ENCODE measurements around the gene SYT8. TPM values are rescaled to one million over a fixed set of nuclear protein-coding genes. Genes with fewer than 3 reads are reported as not detected.

The SYT8 gene
- total RNA-seq, 1 donor from 2014 or later = 6.7 TPM

DNA sequence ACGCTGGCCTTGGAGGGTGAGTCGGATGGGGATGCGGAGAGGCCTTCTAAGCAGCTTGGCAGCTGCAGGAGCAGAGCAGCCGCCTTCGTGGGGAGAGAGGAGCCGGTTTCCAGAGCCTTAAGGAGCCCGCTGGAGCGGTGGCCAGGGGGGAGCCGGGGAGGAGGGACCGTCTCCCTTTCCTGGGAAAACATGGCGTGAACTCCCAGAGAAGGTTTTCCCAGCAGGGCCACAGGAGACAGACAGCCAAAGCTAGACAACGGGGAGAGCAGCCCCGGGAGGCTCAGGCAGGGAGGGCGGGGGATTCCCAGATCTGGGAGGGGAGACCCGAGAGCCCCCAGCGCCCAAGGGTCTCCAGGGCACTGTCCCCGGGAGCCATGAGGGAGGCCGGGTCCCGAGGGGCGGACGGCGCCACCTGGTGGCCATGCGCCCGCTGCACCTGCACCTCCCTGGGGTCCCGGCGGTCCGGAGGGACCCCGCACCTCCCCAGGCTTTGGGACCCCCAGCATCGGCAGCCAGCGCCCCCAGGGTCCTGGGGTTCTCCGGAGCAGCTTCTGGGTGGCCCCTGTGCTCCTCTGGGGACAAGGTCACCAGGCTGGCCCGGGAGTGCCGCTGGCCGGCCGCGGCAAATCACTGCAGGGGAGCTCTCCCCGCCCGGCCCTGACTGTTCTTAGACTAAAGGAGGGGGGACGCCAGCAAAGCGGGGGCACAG, 2.4 kb upstream of the SYT8 start:
- DNase-seq = no peak

DNA sequence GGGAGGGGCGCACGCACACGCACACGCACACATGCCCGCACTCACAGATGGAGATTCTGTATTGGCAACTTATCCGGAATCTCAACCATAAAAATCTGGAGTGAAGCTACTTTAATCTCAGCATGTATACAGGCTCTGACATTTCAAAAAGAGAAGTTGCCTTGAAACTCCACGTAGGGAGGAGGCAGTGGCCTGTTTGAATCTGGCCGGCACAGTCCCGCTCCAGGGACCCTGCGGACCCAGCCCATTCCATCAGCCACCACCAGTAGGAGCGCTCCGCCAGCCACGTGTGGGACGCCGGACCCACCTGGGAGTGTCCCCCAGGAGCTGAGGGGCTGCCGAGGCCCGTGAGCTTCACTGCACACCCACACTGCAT, 1.9 kb upstream of the SYT8 start:
- no peak for DNase-seq

DNA sequence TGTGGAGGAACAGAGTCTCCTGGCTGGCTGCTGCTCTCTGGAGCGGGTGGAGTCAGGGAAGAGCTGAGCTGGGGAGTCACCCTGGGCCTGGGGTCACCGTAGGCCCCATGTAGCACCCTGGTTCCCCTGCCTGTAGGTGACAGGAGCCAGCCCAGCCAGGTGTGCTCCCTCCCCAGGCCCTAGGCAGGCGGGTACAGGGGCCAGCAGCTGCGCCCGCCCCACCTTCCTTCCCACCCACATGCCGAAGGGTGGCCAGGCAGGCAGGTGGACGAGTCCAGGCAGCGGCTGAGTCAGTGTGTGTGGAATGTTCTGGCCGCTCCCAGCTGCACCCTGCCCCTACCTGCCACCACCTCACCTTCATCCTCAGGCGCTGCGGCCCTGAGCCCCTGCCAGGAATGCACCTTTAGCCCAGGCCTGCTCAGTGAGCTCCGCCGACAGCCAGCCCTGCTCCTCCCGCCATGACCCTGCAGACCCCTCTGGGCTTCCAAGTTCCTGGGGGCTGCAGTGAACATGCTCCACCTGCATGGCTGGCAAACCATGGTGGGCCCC, 654 bp upstream of the SYT8 start:
- DNase-seq = no peak

DNA sequence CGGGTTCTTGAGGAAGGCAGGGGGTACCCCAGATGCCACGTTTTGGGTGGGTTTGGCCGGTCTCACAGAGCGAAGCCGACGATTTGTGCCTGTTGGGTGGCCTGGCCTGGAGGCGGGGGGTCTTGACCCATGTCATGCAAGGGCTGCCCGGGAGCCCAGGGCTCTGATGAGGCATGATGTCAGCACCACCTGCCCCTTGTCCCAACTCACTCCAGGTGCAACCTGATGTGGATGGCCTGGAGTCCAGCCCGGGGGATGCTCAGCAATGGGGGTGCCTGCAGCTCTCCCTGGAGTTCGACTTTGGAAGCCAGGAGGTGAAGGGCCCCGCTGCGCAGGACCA, 851 bp downstream of the SYT8 start:
- no peak for DNase-seq

DNA sequence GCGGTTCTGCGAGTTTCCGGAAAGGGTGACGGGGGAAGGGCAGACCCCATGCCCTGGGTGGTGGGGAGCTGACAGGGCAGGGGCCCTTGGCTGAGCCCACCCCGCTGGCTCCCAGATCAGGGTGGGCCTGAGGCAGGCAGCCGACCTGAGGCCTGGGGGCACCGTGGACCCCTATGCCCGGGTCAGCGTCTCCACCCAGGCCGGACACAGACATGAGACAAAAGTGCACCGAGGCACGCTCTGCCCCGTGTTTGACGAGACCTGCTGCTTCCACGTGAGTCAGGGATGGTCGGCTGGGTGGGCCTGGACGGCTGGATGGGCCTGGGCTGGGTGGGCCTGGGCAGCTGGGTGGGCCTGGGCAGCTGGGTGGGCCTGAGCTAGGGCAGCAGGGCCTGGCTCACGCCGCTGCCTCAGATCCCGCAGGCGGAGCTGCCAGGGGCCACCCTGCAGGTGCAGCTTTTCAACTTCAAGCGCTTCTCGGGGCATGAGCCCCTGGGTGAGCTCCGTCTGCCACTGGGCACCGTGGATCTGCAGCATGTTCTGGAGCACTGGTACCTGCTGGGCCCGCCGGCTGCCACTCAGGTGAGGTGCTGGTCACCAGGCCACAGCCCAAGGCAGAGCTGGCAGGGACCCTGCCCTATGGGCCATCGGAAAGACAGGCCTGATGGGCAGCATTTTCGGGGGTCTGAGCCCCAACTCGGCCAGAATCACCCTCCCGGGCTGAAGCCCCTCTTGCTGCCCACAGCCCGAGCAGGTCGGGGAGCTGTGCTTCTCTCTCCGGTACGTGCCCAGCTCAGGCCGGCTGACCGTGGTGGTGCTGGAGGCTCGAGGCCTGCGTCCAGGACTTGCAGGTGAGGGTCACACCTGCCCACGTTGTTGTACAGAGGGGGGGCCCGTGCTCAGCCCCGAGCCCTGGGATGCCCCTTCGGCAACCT, 1.5 kb downstream of the SYT8 start:
- DNase-seq = no peak

DNA sequence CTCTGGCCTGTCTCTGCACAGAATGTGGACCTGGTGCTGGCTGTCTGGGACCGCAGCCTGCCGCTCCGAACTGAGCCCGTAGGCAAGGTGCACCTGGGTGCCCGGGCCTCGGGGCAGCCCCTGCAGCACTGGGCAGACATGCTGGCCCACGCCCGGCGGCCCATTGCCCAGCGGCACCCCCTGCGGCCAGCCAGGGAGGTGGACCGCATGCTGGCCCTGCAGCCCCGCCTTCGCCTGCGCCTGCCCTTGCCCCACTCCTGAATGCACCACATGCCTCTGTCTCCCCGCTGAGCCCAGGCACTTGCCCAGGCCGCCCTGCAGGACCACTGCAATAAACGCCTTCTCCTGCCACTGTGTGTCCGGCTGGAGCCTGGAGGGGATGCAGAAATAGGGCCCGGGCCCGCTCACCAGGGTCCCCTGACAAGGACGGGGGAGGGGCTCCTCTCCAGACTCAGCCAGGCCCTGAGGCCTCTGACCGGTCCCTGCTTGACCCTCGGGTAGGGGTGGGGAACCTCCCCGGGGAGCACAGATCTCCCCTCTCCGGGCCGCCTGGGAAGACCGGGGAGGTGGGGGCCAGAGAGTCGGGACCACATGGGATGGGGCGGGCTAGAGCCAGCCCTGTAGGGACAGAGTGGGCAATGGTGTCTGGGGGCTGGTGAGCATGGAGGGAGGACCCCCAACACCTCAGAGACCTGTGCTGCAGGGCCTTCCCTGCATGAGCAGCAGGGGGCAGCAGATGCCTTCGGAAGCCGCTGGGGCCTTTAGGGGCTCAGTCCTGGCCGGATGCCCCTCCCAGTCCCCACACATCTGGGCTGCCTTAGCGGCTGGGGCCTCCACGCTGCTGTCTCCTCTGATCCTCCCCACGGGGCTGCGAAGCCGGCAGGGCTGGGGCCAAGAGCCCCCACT, 2.6 kb downstream of the SYT8 start:
- peak; percentile 82 for DNase-seq

DNA sequence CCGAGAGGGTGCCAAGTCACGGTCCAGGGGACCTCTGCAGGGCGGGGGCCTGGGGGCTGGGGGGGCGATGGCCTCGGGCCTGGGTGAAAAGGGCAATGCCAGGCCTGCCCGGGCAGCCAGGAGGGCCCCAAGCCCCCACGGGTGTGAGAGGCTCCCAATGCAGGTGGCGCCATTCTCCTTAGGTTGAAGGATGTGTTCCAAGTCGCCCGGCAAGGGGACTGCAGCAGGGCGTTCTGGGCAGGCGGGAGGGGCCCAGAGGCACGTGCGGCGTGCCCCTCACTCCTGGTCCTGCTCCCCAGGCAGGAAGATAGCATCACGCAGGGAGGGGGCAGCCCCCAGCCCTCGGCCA, 3.3 kb downstream of the SYT8 start:
- no peak for DNase-seq

DNA sequence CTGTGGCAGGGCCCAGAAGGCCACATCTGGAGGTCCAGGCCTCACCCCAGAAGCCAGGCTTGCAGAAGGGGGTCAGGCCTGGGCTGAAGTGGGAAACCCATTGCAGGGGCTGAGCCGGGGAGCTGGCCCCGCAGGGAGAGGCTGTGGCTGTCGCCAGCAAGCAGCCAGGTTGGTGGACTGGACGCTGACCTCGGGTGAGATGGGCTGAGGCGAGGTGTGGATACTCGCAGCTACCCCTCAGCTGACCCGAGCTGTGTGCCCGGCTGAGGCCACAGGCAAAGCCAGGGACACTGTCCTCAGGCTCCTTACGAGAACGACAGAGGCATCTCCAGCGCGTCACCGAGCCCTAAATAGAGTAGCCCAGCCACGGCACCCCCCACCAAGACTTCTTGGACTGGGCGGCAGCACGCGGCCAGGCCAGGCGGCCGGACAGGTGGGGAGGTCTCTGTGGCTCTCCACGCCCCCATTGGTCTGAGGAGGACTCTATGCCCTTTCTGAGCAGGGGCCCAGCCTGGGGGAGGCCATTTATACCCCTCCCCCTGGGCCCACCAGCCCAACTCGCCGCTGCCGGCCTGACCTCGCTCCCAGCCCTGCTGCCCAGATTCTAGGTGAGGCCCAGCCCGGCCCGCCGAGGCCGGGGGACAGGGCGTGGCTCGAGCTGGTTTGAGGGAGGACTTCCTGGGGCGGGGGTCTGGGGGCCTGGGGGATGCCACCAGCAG, 3.8 kb downstream of the SYT8 start, which contains the start of gene TNNI2:
Gene TNNI2, plus strand, starts transcription at position 556 of the 719 bp plus-strand sequence. CDS start 716 bp downstream, outside the sequence.
- DNase-seq = no peak

DNA sequence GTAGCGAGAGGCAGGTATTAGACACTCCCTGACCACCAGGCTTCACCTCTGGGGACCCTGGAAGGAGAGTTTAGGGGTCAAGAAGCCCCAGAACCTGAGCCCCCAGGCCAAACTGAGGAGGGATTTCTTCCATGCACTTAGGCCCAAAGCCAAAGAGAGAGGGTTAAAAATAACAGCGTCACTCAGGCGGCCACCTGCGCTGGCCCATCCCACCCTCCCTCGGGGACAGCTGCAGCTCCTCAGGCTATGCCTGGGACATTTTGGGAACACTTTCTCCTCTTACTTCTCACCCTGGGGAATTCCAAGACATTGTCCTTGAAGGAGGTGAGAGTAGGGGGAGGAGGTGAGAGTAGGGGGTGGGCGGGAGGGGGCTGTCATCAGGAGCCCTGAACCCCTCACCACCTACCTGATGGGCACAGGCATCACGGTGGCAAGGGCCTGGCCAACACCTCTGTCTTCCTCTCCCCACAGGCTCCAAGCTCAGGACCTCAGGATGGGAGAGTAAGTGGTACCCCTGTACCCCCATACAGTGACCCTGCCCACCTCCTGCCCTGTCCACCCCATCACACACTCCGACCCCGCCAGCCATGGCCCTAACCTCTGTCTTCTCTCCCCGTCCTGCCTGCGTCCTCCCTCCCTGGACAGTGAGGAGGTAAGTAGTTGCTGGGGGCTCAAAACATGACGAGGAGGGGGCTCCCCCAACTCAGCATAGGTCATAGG, 4.6 kb downstream of the SYT8 start:
- no peak for DNase-seq

DNA sequence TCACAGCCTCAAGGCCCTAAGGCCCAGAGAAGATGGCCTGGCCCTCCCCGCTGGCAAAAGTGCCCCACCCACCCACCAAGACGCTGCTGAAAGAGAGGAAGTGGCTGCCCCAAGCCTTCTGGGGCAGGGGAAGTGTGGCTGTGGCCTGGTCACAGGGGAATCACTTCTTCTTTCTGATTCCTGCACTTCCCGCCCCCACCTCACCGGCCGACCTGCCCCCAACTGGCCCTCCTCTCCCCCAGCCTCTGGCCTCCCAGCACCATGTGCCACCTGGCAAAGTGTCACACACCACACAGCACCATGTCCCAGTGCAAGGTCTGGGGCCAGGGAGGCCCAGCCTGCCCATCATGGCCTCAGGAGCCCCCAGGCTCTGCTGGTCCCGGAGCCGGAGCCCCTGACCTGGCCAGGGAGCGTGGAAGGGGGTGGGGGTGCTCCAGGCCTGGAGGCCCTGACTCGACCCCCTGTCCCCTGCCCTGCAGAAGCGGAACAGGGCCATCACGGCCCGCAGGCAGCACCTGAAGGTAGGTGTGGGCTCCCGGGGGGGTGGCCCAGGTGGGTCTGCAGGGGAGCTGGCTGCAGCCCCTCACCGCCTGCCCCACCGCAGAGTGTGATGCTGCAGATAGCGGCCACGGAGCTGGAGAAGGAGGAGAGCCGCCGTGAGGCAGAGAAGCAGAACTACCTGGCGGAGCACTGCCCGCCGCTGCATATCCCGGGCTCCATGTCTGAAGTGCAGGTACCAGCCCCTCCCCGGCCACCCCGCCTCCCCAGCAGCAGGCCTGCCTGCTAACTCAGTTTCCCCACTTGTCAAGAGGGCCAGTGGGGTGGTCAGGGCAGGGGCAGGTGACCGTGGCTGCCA, 5.4 kb downstream of the SYT8 start:
- DNase-seq = no peak

DNA sequence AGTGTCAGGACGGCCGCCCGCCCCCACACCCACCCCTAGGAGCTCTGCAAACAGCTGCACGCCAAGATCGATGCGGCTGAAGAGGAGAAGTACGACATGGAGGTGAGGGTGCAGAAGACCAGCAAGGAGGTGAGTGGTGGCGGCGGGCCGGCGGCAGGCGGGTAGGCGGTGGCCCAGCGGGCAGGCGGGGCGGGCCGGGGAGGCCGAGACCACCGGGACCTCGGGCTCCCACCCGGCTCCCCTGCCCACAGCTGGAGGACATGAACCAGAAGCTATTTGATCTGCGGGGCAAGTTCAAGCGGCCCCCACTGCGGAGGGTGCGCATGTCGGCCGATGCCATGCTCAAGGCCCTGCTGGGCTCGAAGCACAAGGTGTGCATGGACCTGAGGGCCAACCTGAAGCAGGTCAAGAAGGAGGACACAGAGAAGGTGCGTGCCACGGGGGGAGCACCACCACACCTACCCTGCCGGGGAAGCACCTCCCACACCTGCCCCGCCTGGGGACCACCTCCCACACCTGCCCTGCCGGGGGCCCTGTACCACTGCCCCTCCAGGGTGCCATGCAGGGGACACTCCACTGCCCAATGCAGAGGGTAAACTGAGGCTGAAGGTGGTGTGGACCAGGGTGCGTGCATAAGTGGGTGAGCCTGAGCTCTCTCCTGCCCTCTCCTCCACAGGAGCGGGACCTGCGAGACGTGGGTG, 6.1 kb downstream of the SYT8 start:
- no peak for DNase-seq

DNA sequence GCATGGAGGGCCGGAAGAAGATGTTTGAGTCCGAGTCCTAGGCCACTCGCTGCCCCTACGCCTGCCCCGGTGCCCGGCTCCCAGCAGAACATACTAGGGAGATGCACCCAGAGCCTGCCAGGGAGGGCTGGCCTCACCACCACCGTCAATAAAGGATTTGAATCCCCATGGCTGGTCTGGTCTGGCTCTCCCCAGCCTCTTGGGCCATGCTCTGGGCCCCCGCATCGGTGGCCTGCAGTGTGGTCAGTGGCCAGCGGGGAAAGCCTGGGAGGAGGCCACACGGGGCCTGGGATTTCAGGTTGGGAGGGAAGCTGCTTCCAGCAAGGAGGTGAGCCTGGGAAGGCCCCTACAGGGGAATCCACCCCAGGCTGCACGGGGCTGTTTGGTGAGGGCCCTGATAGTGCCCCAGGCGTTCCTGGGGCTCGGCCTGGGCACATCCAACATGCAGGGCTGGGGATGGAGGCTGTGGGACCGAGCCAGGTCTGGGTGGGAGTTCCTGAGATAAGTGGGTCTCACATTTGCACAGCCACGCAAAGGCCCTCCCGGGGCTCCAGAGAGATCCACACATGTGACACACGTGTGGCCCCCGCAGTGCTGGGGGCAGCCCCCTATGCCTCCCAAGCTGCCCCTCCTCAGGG, 6.8 kb downstream of the SYT8 start:
- DNase-seq = no peak

DNA sequence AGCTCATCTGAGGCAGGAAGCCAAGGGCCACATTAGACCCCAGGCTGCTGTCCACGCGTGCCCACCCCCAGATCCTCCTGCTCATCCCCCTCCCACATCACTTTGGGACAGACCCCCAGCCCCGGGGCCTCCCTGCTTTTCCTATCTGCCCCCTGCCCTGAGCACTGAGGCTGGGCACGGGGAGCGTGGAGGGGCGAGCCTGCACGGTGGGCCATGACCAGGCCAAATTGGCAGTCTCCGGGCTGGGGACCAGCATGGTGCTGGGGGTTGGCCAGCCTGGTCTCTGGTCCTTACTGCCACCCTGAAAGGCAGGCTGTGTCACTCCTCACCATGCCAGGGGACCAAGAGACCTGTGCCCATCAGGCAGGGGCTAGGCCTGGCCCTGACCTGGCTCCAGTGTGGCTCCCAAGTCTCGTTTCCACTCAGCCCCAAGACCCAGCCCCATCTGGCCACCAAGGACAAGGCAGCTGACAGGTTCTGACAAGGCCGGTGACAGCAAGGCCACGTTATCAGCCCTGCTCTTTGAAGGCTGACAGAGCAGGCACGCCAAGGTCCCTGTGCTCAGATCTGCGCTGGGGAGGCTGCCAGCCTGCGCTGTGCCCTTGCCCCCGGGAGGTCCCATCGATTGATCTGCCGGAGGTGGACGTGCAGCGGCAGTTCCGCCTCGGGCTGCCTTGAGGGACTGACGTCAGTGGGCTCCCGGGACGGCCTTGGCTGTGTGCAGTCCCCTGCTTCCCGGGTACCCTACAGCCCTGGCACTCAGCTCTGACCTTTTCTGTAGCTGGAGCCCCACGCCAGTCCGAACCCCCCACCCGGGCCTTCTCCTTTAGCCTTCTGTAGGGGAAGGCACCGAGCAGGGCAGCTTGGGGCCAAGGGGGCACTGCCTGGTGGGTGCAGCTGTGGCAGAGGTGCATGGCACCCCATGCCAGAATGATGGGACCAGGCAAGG, 7.6 kb downstream of the SYT8 start:
- no peak for DNase-seq

DNA sequence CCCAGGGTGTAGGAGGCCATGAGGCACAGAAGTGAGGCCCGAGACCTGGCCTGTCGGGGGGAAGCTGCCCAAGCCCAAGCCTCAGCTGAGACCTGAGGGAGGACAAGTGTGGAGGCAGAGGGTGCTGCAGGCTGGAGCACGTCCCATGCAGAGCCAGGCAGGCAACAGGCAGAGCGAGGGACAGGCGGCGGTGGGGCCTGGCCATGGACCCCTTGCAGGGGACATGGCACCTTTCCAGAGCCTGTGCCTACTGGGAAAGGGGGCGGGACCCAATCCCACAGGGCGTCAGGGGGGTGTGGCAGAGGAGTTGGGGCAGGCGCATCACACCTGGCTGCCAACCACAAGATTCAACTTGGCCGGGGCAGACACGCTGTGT, 8.3 kb downstream of the SYT8 start:
- no peak for DNase-seq

DNA sequence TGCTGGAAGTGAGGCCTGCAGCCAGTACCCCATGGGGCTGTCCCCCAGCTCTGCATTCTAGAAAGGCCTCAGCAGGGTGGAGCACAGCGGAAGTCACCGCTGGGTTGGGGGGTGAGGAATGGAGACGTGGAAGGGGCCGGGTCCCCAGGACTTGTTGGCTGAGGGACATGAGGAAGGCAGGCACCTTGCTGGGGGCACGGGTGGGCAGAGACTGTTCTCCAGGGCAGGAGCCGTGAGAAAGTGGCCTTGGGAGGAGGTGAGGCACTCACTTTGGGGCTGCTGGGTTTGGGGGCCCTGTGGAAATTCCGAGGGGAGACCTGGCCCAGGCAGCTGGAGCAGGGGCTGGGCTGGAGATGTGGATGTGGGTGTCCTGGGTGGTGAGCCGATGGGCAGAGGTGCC, 9.0 kb downstream of the SYT8 start:
- DNase-seq = no peak

DNA sequence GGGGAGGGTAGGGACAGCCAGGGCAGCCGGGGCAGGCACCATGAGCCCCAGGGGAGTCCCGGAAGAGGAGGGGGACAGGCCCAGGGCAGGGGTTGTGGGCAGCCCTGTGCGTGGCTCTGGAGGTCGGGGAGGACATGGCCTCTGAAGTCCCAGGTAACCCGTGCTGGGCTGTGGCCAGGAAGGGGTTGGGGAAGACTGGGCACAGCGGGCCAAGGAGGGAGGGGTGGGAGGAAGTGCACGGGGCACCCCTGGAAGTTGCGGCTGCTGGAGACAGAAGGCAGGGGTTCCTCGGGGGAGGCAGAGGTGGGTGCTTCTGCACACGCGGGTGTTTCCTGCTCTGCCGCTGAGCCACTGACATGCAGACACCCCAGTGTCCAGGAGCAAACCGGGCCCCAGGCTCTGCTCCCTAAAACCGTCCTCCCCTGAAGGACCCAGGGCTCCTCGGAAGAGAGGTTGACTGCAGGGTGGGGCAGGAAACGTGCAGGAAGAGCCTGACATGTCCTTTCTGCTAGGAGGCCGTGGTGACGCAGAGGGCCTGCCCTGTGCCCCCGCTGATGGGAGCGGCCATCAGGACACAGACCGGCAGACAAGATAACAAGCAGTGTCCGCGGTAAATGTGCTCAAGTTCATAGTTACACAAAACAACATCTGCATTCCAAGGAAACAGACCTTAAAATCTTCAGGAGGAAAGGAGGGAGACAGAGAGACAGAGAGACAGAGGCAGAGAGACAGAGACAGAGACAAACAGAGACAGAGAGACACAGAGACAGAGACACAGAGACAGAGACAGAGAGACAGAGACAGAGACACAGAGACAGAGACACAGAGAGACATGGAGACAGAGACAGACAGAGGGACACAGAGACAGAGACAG, 9.7 kb downstream of the SYT8 start:
- no peak for DNase-seq

DNA sequence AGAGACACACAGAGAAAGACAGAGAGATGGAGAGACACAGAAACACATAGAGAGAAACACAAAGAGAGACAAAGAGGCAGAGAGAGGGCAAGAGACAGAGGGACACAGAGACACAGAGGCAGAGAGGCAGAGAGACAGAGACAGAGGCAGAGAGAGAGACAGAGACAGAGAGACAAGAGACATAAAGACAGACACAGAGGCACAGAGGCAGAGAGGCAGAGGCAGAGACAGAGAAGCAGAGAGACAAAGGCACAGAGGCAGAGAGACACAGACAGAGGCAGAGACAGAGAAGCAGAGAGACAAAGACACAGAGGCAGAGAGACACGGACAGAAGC, 10.3 kb downstream of the SYT8 start:
- no peak for DNase-seq
